ENCODE data around the gene ATP9B.
A peak's percentile ranks its signal among the peaks of the same experiment; 100 is the strongest.
"Not testable (repeated sequence)": the region's sequence is repeated elsewhere in the genome, so short reads cannot be mapped to it uniquely, and the experiment has no call there.

ATP9B gene

GRCh38 chr18:79241755-79242154, 172.6 kb downstream of the ATP9B start:
- DNase-seq (ENCODE audit: low spot score) = no peak

- no peak for DNase-seq (ENCODE audit: low spot score)
Measured at GRCh38 chr18:79242246-79242645, 173.1 kb downstream of the ATP9B start.

GRCh38 chr18:79245517-79246001, 176.4 kb downstream of the ATP9B start:
- peak; percentile 62 for DNase-seq (ENCODE audit: low spot score)

- peak; percentile 76 for DNase-seq (ENCODE audit: low spot score)
Measured at GRCh38 chr18:79246309-79247108, 177.3 kb downstream of the ATP9B start.

- DNase-seq (ENCODE audit: low spot score) = no peak
Measured at GRCh38 chr18:79248495-79249060, 179.4 kb downstream of the ATP9B start.

GRCh38 chr18:79250301-79250981, 181.2 kb downstream of the ATP9B start:
- no peak for DNase-seq (ENCODE audit: low spot score)

- DNase-seq (ENCODE audit: low spot score) = no peak
Measured at GRCh38 chr18:79251021-79251420, 181.8 kb downstream of the ATP9B start.

- DNase-seq (ENCODE audit: low spot score) = no peak
Measured at GRCh38 chr18:79252904-79253633, 183.9 kb downstream of the ATP9B start.

GRCh38 chr18:79257480-79257879, 188.3 kb downstream of the ATP9B start:
- DNase-seq (ENCODE audit: low spot score) = no peak

GRCh38 chr18:79258447-79258846, 189.3 kb downstream of the ATP9B start:
- no peak for DNase-seq (ENCODE audit: low spot score)

- DNase-seq (ENCODE audit: low spot score) = no peak
Measured at GRCh38 chr18:79259218-79259617, 190.0 kb downstream of the ATP9B start.

- DNase-seq (ENCODE audit: low spot score) = no peak
Measured at GRCh38 chr18:79260023-79260422, 190.8 kb downstream of the ATP9B start.

GRCh38 chr18:79260510-79260909, 191.3 kb downstream of the ATP9B start:
- DNase-seq (ENCODE audit: low spot score) = no peak

GRCh38 chr18:79265068-79265467, 195.9 kb downstream of the ATP9B start:
- not testable (repeated sequence) for DNase-seq (ENCODE audit: low spot score)

- not testable (repeated sequence) for DNase-seq (ENCODE audit: low spot score)
Measured at GRCh38 chr18:79271812-79272211, 202.6 kb downstream of the ATP9B start.

- no peak for DNase-seq (ENCODE audit: low spot score)
Measured at GRCh38 chr18:79272916-79273315, 203.7 kb downstream of the ATP9B start.

GRCh38 chr18:79274823-79275222, 205.6 kb downstream of the ATP9B start:
- DNase-seq (ENCODE audit: low spot score) = no peak

GRCh38 chr18:79275461-79275860, 206.3 kb downstream of the ATP9B start:
- no peak for DNase-seq (ENCODE audit: low spot score)

- DNase-seq (ENCODE audit: low spot score) = no peak
Measured at GRCh38 chr18:79275992-79276391, 206.8 kb downstream of the ATP9B start.

- DNase-seq (ENCODE audit: low spot score) = no peak
Measured at GRCh38 chr18:79278896-79279295, 209.7 kb downstream of the ATP9B start.

GRCh38 chr18:79283131-79283810, 214.1 kb downstream of the ATP9B start:
- no peak for DNase-seq (ENCODE audit: low spot score)

GRCh38 chr18:79283929-79284328, 214.7 kb downstream of the ATP9B start:
- no peak for DNase-seq (ENCODE audit: low spot score)

Measured in CD4-positive, alpha-beta T cell treated with Interleukin-2 at 100 ng/mL for 4 hours (primary cell).